Activated T-helper 1 cell treated with anti-CD3 and anti-CD28 coated beads, Interleukin-2, amount 50 U/mL, for 16 hours (primary cell): ENCODE results near the gene ADCY2.

Source experiments
- DNase-seq, 2 donors: peaks; one replicate each; pipeline ENCODE4 v3.0.0-alpha.2; 2020; ENCODE audit warnings: low read depth in 1 of 2, low spot score in 1 of 2

The ADCY2 gene

GRCh38 chr5:7776442-7776841 is 380.5 kb downstream of the ADCY2 start:
- no peak for DNase-seq

GRCh38 chr5:7779019-7780005 is 383.4 kb downstream of the ADCY2 start:
- DNase-seq = no peak

DNA sequence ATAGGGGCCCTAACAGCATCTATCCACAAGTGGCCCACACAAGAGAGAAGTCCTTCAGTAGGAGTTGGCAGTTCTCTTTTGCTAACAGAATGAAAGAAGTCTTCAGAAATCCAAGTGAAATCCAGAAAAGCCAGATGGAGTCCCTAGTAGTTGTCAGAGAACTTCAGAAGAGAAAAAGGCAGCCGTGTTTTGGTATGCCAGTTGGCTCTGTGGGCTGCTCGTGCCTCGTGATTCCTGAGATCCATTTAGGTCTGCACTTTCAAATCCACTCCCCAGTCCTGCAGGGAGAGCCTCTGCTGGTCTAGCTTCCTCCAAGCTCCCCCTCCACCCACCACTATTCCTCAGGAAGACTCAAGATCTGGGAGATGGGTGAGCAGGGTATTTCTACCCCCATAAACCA is 386.0 kb downstream of the ADCY2 start:
- DNase-seq = no peak

DNA sequence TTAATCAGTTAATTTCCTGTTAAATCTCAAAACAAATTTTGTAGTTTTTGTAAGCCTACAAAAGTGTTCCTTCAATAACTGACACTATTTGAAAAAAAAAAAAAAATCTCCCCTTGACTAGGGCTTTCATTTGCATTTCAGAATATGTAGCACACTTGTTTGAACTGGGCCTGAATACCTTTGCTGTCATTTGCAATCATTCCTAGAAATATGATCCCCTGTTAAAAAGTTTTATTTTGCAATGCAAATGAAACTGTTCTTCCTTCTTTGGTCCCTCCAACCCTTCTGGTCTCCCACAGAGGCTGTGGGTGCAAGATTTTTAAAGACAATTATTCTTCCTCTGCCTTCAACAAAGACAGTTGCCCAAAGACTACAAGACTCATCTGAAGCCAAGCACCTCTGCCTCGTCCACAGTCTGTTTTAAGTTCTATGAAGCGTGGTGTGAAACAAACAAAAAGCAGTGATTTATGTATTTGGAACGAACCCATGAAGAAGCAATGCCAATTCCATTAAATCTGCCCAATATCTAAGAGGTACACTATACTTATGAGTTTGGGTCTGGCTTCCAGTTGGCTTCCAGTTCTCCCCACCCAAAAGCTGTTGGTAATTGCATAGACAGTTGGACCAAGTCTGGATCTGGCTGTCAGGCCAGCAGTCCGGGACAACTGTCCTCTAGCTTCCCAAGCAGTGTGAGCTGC is 388.9 kb downstream of the ADCY2 start:
- DNase-seq = no peak

DNA sequence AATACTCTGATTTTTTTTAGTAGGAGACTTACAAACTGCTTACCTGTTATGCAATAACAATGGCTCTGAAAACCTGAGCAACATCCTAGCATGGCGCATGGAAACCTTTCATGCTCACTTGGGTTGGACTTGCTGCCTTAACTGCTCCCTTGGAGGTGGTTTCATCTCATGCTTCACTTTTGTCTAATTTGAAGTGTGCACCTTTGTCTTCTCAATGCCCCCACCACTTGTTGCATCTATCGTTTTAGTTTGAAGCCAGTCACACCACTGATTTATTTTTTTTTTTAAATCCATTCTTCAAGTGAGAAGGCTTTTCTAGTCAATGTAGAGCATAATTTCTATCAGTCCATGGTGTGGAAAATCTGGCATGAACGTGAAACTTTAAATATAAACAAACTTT is 391.8 kb downstream of the ADCY2 start:
- DNase-seq = no peak

GRCh38 chr5:7789567-7789966 is 393.6 kb downstream of the ADCY2 start:
- no peak for DNase-seq

DNA sequence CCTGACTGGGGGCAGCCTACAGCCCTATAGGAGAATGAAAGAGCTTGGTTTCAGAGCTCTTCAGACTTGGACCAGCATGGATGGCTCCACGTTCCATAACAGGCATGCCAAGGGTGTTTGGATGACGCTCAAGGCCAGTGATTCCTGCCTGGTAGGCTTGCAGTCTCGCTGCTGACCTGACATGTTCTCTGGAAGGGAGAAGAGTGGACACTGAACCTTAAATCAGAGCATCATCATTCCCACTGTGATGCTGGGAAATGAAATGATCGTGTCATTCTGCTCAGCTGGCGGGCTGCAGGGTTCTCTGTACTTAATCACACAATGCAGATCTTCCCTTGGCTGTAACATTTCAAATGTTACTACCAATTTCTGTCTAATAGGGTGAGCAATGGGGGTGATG is 398.0 kb downstream of the ADCY2 start:
- no peak for DNase-seq

DNA sequence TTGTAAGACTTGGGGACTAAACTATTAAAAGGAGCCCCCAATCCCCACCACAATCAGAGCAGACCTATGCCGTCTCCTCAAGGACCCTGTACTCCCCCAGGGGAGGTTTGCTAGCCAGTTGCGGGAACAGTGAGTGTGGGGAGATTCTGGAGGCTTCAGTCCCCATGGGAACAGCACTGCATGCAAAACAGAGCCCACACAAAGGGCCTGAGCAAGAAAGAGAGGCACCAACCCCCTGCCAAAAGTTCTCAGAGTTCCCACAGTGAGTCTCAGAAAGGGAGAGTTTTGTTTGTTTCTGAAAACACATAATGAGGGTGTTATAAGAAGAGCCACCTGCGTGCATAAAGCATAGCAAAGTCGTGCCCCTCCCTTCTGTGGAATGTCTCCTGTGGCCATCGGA is 398.4 kb downstream of the ADCY2 start:
- DNase-seq = no peak

- no peak for DNase-seq
These were observed 398.9 kb downstream of the ADCY2 start for GRCh38 chr5:7794823-7795222.

DNA sequence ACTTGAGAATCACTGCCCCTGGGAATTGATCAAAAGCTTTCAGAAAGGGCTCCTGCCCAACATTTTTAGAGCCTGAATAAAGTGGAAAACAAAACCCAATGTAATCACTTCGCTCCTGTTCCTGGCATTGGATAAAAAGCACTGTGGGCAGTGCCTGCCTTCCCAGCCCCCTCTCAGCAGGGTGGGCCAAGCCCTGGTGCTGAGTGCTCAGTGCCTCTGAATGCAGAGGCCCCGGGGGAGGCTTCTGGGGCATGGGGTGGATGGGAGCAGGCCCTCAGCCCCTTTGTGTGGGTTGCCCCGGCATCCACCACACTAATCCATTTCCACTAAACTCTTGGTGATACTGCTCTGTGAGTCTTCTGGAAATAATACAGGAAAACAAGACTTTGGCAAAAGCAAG is 399.4 kb downstream of the ADCY2 start:
- DNase-seq = no peak

- no peak for DNase-seq
These were observed 406.1 kb downstream of the ADCY2 start for GRCh38 chr5:7801891-7802614.

DNA sequence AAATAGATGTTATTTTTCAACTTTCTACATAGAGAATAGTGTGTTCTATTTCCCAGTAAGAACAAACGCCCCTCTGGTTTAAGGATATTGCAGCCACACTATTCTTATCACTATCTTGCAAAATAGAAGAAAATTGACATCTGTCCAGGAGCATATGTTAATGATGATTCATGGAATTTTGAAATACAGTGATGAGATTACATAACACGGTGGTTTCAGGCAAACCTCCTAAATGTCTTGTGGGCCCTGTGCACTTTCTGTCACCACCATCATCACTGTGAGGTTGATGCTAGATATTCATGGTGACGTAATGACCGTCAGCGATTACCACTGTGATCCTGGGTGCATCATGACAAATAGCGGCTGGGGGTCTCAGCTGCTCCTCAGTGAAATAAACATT is 406.9 kb downstream of the ADCY2 start:
- DNase-seq = no peak

GRCh38 chr5:7803937-7804336 is 408.0 kb downstream of the ADCY2 start:
- no peak for DNase-seq

- no peak for DNase-seq
These were observed 409.4 kb downstream of the ADCY2 start for GRCh38 chr5:7805379-7805778.

- no peak for DNase-seq
These were observed 413.1 kb downstream of the ADCY2 start for GRCh38 chr5:7808998-7809397.

GRCh38 chr5:7811715-7812114 is 415.8 kb downstream of the ADCY2 start:
- DNase-seq = no peak

- no peak for DNase-seq
These were observed 417.1 kb downstream of the ADCY2 start for GRCh38 chr5:7813007-7813406.

DNA sequence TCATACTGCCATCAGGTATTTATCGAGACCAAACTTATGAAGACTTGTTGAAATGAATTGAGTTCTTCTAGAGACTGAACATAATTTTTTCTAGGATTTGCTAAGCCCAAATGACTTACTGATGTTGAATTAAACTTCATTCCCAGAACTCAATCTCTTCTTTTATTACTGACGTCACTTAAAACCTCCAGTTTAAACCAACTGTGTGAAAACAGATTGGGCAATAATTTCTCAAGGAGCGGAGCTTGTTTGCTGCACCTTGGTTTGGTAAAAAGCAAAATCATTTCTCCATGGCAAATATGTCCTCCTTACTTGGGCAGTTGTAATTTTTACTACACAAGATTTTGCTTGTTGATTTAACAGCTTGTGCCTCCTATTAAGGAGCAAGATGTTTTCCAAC is 417.6 kb downstream of the ADCY2 start:
- DNase-seq = no peak

DNA sequence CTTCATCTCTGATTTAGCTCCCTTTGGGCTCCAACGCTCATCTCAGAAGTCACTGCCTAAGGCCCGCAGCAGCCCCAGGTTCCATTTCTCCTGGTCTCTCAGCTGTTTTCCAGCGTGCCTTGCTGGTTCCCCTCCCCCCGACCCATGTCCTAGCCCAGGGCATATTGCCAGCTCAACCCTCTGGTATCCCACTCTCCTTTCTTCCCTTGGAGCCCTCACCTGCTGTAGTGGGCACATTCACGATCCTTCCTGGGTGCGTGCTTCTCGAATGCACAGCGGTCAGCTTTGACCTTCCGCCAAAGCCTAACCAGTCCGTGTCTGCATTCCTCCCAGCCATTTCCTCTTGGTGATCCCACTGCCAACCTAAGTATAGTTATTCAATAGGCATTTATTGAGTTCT is 418.9 kb downstream of the ADCY2 start:
- DNase-seq = no peak

- DNase-seq = peak; percentile 38
These were observed 420.1 kb downstream of the ADCY2 start for GRCh38 chr5:7815892-7816534.

- no peak for DNase-seq
These were observed 420.6 kb downstream of the ADCY2 start for GRCh38 chr5:7816535-7816901.
